ENCODE data around the gene PTPN1. TPM values are rescaled to one million over a fixed set of nuclear protein-coding genes. Genes with fewer than 3 reads are reported as not detected.
"Not testable (repeated sequence)": the region's sequence is repeated elsewhere in the genome, so short reads cannot be mapped to it uniquely, and the experiment has no call there.

Gene PTPN1
- polyA plus RNA-seq, 4 donors = 6.5 to 18.0 (median 12.6) TPM

GRCh38 chr20:50535162-50535561 is 25.0 kb downstream of the PTPN1 start:
- Histone ChIP-seq H3K27ac (ENCODE audit: low read depth in 1 of 3, low read length in 2 of 3) (peak overlapping the region in 1 of 3 donors; percentile 43), H3K4me3 (ENCODE audit: low read depth in 1 of 3, low read length in 3 of 3) (no peak overlapping the region), H3K27me3 (ENCODE audit: control insufficient read depth in 3 of 3, insufficient read depth in 3 of 3, low read length in 3 of 3) (no peaks in the 10 kb centered on the region), H3K4me1 (ENCODE audit: control insufficient read depth in 3 of 3, insufficient read depth in 2 of 3, low read depth in 1 of 3, low read length in 2 of 3) (peaks cover 0 to 11% (median 0%) of the 10 kb centered on the region in 3 donors), H3K36me3 (ENCODE audit: control insufficient read depth in 3 of 3, insufficient read depth in 2 of 3, low read depth in 1 of 3, low read length in 3 of 3) (peaks cover 0 to 3% (median 0%) of the 10 kb centered on the region in 3 donors), H3K9me3 (ENCODE audit: control insufficient read depth in 2 of 2, insufficient read depth in 1 of 2, low read depth in 1 of 2, low read length in 1 of 2) (no peaks in the 10 kb centered on the region)
- no peak for FAIRE-seq
- 91 to 96% (median 92%) methylated on average over 8 of the region's 8 CpGs for WGBS, 3 donors
- DNase-seq = no peak

- Histone ChIP-seq H3K27me3 (ENCODE audit: control insufficient read depth in 3 of 3, insufficient read depth in 3 of 3, low read length in 3 of 3) (no peaks in the 10 kb centered on the region), H3K9me3 (ENCODE audit: control insufficient read depth in 2 of 2, insufficient read depth in 1 of 2, low read depth in 1 of 2, low read length in 1 of 2) (no peaks in the 10 kb centered on the region), H3K4me1 (ENCODE audit: control insufficient read depth in 3 of 3, insufficient read depth in 2 of 3, low read depth in 1 of 3, low read length in 2 of 3) (peaks cover 0 to 20% (median 0%) of the 10 kb centered on the region in 3 donors), H3K4me3 (ENCODE audit: low read depth in 1 of 3, low read length in 3 of 3) (no peak overlapping the region), H3K36me3 (ENCODE audit: control insufficient read depth in 3 of 3, insufficient read depth in 2 of 3, low read depth in 1 of 3, low read length in 3 of 3) (peaks cover 0 to 8% (median 0%) of the 10 kb centered on the region in 3 donors), H3K27ac (ENCODE audit: low read depth in 1 of 3, low read length in 2 of 3) (no peak overlapping the region)
- WGBS, 3 donors = 60 to 72% (median 62%) methylated on average over 4 of the region's 4 CpGs
- no peak for FAIRE-seq
- no peak for DNase-seq
These were observed 26.1 kb downstream of the PTPN1 start for GRCh38 chr20:50536333-50536732.

GRCh38 chr20:50537546-50538201 is 27.5 kb downstream of the PTPN1 start:
- Histone ChIP-seq H3K4me1 (ENCODE audit: control insufficient read depth in 3 of 3, insufficient read depth in 2 of 3, low read depth in 1 of 3, low read length in 2 of 3) (peaks cover 0 to 20% (median 0%) of the 10 kb centered on the region in 3 donors), H3K27ac (ENCODE audit: low read depth in 1 of 3, low read length in 2 of 3) (no peak overlapping the region), H3K4me3 (ENCODE audit: low read depth in 1 of 3, low read length in 3 of 3) (no peak overlapping the region), H3K9me3 (ENCODE audit: control insufficient read depth in 2 of 2, insufficient read depth in 1 of 2, low read depth in 1 of 2, low read length in 1 of 2) (no peaks in the 10 kb centered on the region), H3K27me3 (ENCODE audit: control insufficient read depth in 3 of 3, insufficient read depth in 3 of 3, low read length in 3 of 3) (no peaks in the 10 kb centered on the region), H3K36me3 (ENCODE audit: control insufficient read depth in 3 of 3, insufficient read depth in 2 of 3, low read depth in 1 of 3, low read length in 3 of 3) (peaks cover 0 to 11% (median 0%) of the 10 kb centered on the region in 3 donors)
- DNase-seq (no peak), FAIRE-seq (no peak)
- 75 to 77% (median 75%) methylated on average over 7 of the region's 7 CpGs for WGBS, 3 donors

DNA sequence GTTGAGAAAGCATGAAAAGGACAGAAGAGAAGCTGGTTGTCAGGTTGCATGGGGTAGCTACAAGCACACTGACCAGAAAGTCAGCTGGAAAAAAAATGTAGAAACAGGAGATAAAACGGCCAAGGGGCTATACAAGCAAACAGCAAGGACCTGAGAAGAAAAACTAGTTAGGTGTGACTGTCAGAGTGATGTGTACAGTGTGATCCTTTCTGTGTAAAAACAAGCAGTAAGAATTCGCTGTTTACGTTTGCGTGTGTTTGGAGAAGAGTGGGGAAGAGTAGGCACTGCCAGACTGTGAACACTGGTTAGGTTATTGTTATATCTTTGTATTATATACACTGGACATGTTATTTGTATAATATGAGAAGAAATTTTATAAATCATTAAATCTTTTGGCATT is 28.1 kb downstream of the PTPN1 start:
- DNase-seq (no peak), FAIRE-seq (no peak)
- Histone ChIP-seq H3K4me1 (ENCODE audit: control insufficient read depth in 3 of 3, insufficient read depth in 2 of 3, low read depth in 1 of 3, low read length in 2 of 3) (peaks cover 0 to 19% (median 0%) of the 10 kb centered on the region in 3 donors), H3K27me3 (ENCODE audit: control insufficient read depth in 3 of 3, insufficient read depth in 3 of 3, low read length in 3 of 3) (no peaks in the 10 kb centered on the region), H3K27ac (ENCODE audit: low read depth in 1 of 3, low read length in 2 of 3) (no peak overlapping the region), H3K9me3 (ENCODE audit: control insufficient read depth in 2 of 2, insufficient read depth in 1 of 2, low read depth in 1 of 2, low read length in 1 of 2) (no peaks in the 10 kb centered on the region), H3K4me3 (ENCODE audit: low read depth in 1 of 3, low read length in 3 of 3) (no peak overlapping the region), H3K36me3 (ENCODE audit: control insufficient read depth in 3 of 3, insufficient read depth in 2 of 3, low read depth in 1 of 3, low read length in 3 of 3) (peaks cover 0 to 11% (median 0%) of the 10 kb centered on the region in 3 donors)
- 72 to 81% (median 74%) methylated on average over 4 of the region's 4 CpGs for WGBS, 3 donors

- H3K27me3 ChIP-seq (ENCODE audit: control insufficient read depth in 3 of 3, insufficient read depth in 3 of 3, low read length in 3 of 3); H3K9me3 ChIP-seq (ENCODE audit: control insufficient read depth in 2 of 2, insufficient read depth in 1 of 2, low read depth in 1 of 2, low read length in 1 of 2); FAIRE-seq; DNase-seq; H3K4me3 ChIP-seq (ENCODE audit: low read depth in 1 of 3, low read length in 3 of 3); H3K27ac ChIP-seq (ENCODE audit: low read depth in 1 of 3, low read length in 2 of 3): not testable (repeated sequence)
- peaks cover 0 to 11% (median 0%) of the 10 kb centered on the region in 3 donors for H3K36me3 ChIP-seq (ENCODE audit: control insufficient read depth in 3 of 3, insufficient read depth in 2 of 3, low read depth in 1 of 3, low read length in 3 of 3)
- 88 to 96% (median 92%) methylated on average over 8 of the region's 8 CpGs for WGBS, 3 donors
- peaks cover 0 to 16% (median 0%) of the 10 kb centered on the region in 3 donors for H3K4me1 ChIP-seq (ENCODE audit: control insufficient read depth in 3 of 3, insufficient read depth in 2 of 3, low read depth in 1 of 3, low read length in 2 of 3)
These were observed 29.6 kb downstream of the PTPN1 start for GRCh38 chr20:50539798-50540197.

DNA sequence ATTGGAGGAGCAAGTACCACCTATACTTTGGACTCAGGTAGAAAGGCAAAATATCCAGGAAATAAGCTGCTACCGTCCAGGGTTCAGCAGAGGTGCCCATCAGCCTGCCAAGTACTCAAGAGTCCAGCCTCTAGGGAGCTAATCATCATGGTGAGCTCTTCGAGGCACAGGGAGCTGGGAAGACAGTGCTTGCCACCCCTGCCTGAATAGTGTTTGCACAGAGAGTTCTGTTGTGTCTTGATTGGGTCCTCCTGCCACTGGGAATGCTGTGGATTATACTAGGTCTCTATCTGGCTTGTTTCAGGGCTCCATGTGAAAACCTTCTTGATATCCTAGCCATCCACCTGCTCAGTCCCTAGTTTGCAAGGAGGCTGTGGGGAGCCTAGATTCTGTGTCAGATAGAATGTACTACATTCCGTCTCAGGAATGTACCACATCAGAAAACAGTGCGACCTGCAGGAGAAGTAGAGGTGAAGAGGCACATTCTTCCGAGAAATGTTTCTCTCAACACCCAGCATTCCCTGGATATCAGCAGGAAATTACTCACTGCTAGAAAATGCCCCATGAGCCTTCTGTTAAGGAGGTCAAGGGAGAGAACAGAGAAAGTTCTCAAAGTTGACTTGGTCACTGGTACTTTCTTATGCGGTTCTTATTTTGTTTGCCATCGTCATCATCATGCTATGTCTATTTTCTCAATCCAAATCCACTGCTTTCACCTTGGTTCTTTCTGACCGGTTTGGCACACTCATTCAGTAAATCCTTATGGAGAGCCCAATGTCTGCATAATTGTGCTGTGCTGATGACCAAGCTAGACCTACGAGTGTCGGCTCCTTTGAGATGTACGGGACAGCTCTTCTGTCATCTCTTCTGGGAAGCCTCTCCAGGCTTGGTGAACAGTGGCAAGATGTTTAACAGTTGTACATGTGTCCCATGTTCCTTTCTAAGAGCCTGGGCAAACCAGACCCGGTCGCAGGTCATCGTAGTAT is 30.7 kb downstream of the PTPN1 start:
- Histone ChIP-seq H3K4me3 (ENCODE audit: low read depth in 1 of 3, low read length in 3 of 3) (no peak overlapping the region), H3K4me1 (ENCODE audit: control insufficient read depth in 3 of 3, insufficient read depth in 2 of 3, low read depth in 1 of 3, low read length in 2 of 3) (peaks cover 0 to 16% (median 0%) of the 10 kb centered on the region in 3 donors), H3K27ac (ENCODE audit: low read depth in 1 of 3, low read length in 2 of 3) (peak overlapping the region in 1 of 3 donors; percentile 79), H3K9me3 (ENCODE audit: control insufficient read depth in 2 of 2, insufficient read depth in 1 of 2, low read depth in 1 of 2, low read length in 1 of 2) (no peaks in the 10 kb centered on the region), H3K27me3 (ENCODE audit: control insufficient read depth in 3 of 3, insufficient read depth in 3 of 3, low read length in 3 of 3) (no peaks in the 10 kb centered on the region), H3K36me3 (ENCODE audit: control insufficient read depth in 3 of 3, insufficient read depth in 2 of 3, low read depth in 1 of 3, low read length in 3 of 3) (peaks cover 0 to 8% (median 0%) of the 10 kb centered on the region in 3 donors)
- DNase-seq = no peak
- 73 to 87% (median 77%) methylated on average over 14 of the region's 14 CpGs for WGBS, 3 donors
- no peak for FAIRE-seq

DNA sequence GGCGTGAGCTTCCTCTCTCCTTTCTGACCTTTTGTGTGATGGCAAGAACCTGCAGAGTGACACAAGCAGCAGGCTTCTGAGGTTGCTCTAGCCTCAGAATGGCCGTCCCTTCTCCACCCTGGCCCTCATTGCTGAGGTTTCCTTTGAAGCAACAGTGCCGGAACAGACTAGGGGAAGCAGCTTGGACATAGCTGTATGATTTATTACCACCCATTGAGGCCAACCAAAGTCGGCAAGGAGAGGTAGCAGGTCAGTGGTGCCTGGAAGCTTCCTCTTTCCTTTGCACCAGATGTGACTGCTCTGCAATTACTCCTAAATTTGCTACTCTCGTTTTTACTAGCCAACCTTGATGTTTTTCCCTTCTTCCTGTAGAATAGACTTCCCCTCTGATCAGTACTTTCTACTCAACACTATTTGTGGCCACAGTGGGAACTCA is 31.4 kb downstream of the PTPN1 start:
- peaks cover 0 to 16% (median 0%) of the 10 kb centered on the region in 3 donors for H3K4me1 ChIP-seq (ENCODE audit: control insufficient read depth in 3 of 3, insufficient read depth in 2 of 3, low read depth in 1 of 3, low read length in 2 of 3)
- H3K36me3 ChIP-seq (ENCODE audit: control insufficient read depth in 3 of 3, insufficient read depth in 2 of 3, low read depth in 1 of 3, low read length in 3 of 3) = peaks cover 0 to 8% (median 0%) of the 10 kb centered on the region in 3 donors
- H3K4me3 ChIP-seq (ENCODE audit: low read depth in 1 of 3, low read length in 3 of 3) = no peak overlapping the region
- no peaks in the 10 kb centered on the region for H3K27me3 ChIP-seq (ENCODE audit: control insufficient read depth in 3 of 3, insufficient read depth in 3 of 3, low read length in 3 of 3)
- FAIRE-seq = no peak
- 62 to 77% (median 72%) methylated on average over 5 of the region's 5 CpGs for WGBS, 3 donors
- no peaks in the 10 kb centered on the region for H3K9me3 ChIP-seq (ENCODE audit: control insufficient read depth in 2 of 2, insufficient read depth in 1 of 2, low read depth in 1 of 2, low read length in 1 of 2)
- DNase-seq = no peak
- peak overlapping the region in 1 of 3 donors; percentile 79 for H3K27ac ChIP-seq (ENCODE audit: low read depth in 1 of 3, low read length in 2 of 3)

- Histone ChIP-seq H3K9me3 (ENCODE audit: control insufficient read depth in 2 of 2, insufficient read depth in 1 of 2, low read depth in 1 of 2, low read length in 1 of 2) (no peaks in the 10 kb centered on the region), H3K27me3 (ENCODE audit: control insufficient read depth in 3 of 3, insufficient read depth in 3 of 3, low read length in 3 of 3) (no peaks in the 10 kb centered on the region), H3K27ac (ENCODE audit: low read depth in 1 of 3, low read length in 2 of 3) (no peak overlapping the region), H3K4me3 (ENCODE audit: low read depth in 1 of 3, low read length in 3 of 3) (no peak overlapping the region), H3K36me3 (ENCODE audit: control insufficient read depth in 3 of 3, insufficient read depth in 2 of 3, low read depth in 1 of 3, low read length in 3 of 3) (peaks cover 0 to 9% (median 0%) of the 10 kb centered on the region in 3 donors), H3K4me1 (ENCODE audit: control insufficient read depth in 3 of 3, insufficient read depth in 2 of 3, low read depth in 1 of 3, low read length in 2 of 3) (peaks cover 0 to 13% (median 0%) of the 10 kb centered on the region in 3 donors)
- FAIRE-seq (no peak), DNase-seq (no peak)
- WGBS, 3 donors = 62 to 87% (median 75%) methylated on average over 5 of the region's 5 CpGs
These were observed 33.1 kb downstream of the PTPN1 start for GRCh38 chr20:50543326-50543725.
